Measurements from ENCODE around the gene ALG1.
"Not testable (repeated sequence)": the region's sequence is repeated elsewhere in the genome, so short reads cannot be mapped to it uniquely, and the experiment has no call there.

GRCh38 chr16:5131467-5132004, 59.9 kb downstream of the ALG1 start:
- not testable (repeated sequence) for TF ChIP-seq CTCF (IDR thresholded peaks at IDR 0.05; ENCODE audit: extremely low read depth in 1 of 2, insufficient read depth in 1 of 2, low read depth in 1 of 2, low read length in 2 of 2); MAX (IDR thresholded peaks at IDR 0.05; ENCODE audit: insufficient read depth, insufficient read length); EZH2 (IDR thresholded peaks at IDR 0.05; ENCODE audit: borderline replicate concordance, low read depth, low read length, severe bottlenecking); POLR2A (IDR thresholded peaks at IDR 0.05; ENCODE audit: low read depth, low read length); POLR2AphosphoS5 (IDR thresholded peaks at IDR 0.05; ENCODE audit: insufficient read depth, low read depth, low read length)
